NCI-H226 (cell line): ENCODE data around the gene COG6.
A peak's percentile ranks its signal among the peaks of the same experiment; 100 is the strongest.

Source experiments
- DNase-seq: peaks from one replicate; pipeline ENCODE4 v3.0.0-alpha.2; 2015

The COG6 gene

DNA sequence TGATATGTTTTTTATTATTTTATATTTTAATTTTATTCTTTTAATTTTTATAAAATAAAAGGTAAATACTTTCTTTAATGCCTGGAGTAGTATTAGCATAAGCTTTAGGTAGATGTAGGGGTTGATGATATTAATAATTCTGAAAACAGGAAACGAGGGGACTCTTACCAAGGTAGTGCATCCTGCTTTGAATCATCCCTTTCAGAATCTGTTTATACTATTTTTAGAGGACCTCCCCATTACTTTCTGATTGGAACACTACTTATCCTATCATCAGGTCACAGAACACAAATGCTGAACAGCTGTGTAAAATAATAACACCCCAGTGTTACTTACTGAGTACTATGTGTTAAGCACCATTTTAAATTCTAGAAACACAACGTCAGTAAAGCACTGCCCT lies 27.3 kb downstream of the COG6 start:
- DNase-seq: no peak

DNA sequence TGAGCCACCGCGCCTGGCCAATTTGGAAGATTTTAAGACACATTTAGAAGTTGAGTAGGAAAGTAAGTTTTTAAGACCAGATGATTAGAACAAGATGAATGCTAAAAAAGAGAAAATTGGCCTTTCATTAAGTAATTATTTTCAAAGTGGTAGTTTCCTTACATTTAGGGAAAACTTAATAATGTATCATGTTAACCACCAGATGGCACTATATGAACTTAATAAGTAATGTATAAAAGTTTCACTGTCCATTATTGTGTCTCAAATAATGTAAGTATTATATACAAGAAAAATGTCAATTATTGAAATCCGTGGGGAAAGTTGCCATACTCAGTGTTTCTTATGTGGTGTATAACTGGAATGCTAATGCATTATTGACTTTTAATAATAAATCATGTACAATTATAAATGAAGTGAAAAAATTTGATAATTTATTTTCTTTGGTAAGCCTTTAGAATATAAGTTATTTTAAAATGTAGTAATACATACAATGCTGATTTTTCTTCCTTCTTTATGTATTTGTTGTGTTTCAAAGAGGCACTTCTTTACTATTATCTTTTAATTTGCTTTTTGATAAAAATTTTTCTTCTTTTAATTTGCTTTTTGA lies 29.2 kb downstream of the COG6 start:
- peak; percentile 3 for DNase-seq

DNA sequence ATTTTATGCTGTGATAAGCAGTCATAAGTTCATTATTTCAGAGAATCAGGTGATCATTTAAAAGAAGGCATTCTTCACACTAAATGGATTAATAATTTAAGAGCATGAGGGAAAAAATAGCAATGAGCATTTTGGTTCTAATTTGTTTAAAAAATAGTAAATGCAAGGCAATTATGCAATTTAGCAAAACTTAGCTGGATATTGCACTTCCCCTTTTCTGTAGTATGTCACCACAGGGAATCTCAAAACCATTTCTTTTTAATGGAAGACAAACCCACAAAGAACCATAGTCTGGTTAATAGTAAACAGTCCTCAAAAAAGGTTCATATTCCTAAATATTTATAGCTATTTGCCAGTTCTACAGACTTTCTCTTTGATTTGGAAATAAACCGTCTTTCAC lies 30.2 kb downstream of the COG6 start:
- DNase-seq: no peak

DNA sequence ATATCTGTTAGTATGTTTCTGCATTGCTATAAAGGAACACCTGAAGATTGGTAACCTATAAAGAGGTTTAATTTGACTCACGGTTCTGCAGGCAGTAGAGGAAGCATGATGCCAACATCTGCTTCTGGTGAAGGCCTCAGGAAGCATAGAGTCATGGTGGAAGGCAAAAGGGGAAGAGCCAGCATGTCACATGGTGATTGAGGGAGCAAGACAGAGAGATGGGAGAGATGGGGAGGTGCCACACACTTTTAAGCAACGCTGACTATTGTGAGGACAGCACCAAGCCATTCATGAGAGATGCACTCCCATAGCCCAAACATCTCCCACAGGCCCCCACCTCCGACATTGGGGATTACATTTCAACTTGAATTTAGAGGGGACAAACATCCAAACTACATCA lies 32.8 kb downstream of the COG6 start:
- no peak for DNase-seq

DNA sequence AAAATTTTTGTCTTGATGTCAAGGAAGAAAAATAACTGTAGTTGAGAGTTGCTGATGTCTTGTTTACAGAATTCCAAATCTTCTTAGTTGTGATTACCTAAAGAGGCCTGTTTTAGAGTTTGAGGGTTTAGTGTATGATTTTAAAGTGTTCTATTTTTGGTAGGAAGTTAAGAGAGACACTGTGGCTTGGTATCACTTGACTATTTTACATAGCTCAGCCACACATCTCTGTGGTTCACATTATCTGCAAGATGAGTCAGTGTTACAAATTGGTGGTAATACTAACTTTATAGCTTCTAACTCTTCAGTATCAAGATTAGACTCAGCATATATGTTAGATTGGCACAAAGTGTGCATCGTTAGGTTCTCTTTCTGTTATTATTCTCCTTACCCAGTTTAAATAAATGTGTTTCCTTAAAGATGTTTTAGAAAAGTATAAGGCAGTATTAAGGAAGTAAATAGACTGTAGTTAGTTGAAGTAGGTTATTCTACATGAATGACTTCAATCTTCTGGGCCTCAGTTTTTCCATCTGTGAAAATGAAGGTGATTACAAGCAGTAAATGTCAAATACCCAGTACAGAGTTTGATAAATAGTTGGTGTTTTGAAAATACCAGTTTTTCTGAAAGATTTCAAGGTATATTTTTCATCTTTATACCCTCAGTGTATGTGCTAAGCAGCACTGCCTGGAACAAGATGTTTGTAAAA lies 33.4 kb downstream of the COG6 start:
- peak; percentile 12 for DNase-seq

DNA sequence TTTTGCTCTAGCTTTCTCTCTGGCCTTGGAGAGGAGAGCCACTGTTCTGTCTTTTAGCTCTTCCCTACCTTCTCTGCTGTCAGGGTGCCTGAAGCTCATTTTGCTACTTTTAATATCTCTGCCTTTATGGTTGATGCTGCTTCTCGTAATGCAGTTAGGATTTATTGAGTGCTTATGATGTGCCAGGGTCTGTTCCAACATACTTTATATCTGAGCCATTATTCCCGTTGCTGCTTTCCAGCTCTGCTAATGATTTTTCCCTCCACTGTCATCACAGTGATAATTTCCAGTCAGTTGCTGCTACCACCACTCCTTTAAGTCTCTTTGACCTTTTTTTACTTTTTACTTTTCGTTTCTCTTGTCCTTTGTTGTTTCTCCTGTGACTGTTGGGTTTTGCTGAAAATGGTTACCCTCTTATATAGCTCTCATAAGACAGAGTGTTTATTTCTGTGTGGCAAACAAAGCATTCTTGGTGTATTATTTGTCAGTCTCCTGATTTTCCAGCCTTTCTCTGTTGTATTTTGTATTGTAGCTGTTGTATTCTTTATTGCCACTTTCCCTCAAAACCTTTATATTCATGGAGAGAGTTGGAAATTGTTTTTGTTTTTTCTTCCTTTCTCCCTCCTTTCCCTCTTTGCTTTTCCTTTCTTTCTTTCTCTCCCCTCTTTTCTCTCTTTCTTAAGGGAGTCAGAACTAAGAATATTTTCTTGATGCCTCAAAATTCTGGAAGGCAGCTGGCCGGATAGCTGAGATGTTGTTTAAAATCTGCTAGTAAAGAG lies 37.4 kb downstream of the COG6 start:
- DNase-seq: no peak

DNA sequence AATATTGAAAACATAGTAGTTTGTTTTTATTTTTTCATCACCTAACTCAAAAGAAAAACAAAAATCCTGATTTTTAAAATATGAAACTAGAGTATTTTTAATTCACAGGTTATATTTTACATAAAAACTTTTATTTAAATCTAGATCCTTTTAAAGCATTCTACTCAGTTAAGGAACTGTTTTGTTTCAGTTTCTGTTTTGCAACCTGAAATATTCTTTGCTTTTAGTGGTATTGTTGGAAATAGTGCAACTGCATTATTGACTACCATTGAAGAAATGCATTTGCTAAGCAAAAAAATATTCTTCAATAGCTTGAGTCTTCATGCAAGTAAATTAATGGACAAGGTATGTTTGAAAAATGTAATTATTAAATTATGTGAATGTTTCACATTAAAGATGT lies 43.8 kb downstream of the COG6 start:
- no peak for DNase-seq

DNA sequence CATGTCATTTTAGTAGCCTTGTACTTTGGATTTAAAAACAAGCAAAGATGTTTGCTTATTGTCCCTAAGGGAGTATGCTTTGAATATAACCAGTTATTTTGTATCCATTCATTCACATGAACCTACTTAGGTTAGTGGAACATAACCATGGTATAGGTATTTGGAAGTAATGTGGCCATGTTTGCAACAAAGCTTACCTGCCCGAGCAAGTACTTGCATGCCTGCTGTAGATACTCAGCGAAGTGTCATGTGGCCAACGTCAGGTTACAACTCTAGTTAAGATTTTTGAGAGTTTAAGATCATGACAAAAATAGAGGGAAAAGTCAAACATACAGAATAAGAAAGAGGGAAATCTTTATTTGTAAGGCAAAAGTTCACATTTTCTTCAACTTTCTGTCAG lies 57.2 kb downstream of the COG6 start:
- DNase-seq: no peak

DNA sequence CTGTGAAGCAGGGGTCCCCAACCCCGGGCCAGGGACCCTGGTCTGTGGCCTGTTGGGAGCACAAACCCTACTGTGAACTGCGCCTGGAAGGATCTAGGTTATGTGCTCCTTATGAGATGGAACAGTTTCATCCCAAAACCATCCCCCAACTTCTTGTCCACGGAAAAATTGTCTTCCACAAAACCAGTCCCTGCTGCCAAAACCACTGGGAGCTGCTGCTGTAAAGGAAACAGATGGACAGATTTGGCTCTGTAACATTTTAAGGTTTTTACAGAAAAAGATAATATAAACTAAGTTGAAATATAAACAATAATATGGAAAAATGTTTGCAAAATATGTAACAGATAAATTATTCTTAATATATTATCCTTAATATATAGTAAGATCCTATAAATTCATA lies 73.7 kb downstream of the COG6 start:
- DNase-seq: no peak

DNA sequence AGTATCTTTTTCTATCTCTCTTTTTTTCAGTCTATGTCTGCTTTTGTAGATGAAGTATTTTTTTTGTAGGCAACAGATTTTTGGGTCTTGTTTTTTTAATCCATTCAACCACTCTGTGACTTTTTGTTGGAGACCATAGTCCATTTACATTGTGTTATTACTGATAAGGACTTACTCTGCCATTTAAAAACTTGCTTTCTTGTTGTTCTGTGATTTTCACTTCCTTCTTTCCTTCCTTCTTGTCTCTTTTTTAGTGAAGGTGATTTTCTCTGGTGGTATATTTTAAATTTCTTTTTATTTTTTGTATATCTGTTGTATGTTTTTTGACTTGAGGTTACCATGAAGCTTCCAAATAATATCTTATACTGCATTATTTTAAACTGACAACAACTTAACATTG lies 79.5 kb downstream of the COG6 start:
- no peak for DNase-seq

DNA sequence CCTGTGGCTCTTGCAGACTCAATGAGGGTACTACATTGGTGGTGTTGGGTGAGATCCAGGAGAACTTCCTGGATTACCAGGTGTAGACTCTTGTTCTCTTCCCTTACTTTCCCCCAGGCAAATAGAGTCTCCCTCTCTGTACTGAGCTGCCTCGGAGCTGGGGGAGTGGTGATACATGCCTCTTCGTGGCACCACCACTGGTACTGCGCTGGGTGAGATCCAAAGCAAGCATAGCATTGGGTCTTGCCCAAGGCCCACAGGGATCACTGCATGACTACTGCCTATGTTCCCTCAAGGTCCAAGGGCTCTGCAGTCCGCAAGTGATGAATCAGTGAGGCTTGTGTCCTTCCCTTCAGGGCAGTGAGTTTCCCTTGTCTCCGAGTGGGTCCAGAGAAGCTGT lies 81.6 kb downstream of the COG6 start:
- no peak for DNase-seq

DNA sequence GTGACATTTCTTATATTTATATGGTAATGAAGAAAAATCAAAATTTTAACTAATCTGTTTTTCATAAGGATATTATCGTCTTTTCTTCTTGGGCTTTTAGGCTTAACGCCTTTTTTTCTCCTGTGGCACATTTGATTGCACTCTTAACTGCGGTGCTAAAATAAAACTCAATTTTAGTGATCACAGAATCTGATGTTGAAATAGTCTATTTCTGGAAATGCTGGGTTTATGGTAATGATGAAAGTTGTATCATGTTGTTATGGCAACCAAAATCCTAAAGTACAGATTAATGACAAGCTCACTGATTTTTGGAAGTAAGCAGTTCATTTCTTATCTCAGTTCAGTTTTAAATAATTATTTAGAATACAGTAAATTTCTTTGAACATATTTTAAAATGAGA lies 85.3 kb downstream of the COG6 start:
- no peak for DNase-seq

DNA sequence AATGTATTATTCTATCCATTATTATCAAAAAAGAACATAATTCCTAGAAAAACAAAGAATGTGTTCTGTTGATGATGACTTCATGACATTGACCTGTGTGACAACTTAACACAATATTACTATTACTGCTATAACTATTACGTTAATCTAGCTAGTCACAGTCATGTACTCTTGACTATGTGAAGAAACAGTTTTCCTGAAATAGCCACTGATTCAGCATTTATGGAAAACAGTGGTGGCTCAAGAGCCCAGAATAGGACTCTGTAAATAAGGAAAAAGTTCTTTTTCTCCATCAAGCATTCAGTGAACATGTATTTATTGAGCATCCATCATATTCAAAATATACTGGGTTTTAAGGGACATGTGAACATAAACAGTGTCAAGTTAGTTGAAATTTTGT lies 93.5 kb downstream of the COG6 start:
- no peak for DNase-seq

DNA sequence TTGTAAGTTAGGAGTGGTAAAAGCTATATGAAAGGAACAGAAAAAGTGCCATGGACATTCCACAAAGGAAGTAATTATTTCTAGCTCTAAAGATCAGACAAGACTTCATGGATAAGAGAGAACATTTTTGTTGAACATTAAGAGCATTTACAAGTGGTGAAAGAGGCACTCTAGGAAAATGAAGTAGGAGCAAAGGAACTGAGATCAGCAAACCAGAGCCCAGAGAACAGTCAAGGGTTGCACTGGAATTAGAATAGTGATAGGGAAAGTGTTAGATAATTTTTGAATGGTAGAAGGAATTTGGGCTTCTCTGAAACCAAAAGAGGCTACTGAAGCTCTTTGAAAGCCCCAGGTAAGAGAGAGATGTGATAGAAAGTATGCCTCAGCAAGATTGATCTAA lies 94.1 kb downstream of the COG6 start:
- no peak for DNase-seq

DNA sequence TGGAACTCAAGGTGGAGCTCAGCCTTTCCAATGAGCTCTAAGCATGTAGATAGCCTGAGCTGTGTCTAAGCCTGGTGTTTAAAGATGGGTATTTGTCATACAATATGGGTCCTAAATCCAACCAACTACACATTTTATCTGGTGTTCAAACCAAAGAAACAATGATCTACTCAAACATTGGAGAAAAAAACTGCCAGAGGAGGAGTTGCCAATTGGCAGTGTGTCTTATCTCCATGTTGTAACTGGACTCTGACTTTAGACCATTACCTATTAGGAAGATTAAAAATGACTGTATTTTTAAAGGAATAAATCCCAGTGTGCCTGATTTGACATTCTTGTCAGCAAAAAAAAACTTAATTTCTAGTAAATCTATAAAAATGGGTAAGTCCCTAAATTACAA lies 96.3 kb downstream of the COG6 start:
- no peak for DNase-seq

DNA sequence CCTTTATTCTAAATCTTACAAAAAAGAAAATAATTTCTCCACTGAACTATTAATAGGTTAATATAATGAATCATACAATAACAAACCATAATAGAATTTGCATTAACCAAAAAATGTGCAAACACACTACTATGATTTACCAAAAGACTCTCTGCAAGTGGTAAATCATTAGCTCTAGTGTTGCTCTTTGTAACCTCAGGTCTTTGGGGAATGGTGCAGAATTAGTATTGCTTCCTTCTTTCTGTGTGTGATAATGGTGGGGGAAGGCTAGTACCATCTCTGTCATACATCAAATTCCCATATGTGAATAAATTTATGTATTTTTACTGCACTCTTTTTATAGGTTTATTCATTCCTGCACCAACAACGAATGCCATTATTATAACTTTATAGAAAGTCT lies 105.1 kb downstream of the COG6 start:
- DNase-seq: no peak

DNA sequence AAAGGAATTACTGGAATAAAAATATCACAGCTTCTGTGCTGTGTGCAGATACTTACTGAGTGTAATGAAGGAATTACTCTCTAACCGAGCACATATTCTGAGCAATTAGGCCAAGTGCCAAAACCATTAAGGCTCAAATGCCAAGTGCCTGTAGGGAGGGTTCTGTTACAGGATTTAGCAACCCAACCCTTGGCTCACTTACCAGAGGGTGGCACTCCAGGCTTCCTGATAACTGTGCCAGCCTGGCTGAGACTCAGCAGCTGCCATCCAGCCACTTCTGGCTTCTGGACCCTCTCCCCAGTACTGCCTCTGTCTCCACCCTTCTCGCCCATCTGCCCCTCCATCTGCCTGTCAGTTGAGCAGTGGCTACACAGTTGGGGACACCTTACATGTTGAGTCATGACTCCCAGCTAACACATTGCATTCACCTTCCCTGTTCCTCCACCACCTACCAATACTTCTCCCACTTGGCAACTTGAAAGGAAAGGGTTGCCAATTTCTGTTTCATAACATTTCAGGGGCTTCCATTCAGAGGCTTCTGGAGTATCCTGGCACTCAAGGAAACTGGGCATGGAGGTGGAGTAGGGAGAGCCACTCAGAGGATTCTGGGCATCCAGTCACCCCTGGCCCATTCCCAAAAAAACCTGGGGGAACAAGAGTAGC lies 110.5 kb downstream of the COG6 start:
- no peak for DNase-seq

DNA sequence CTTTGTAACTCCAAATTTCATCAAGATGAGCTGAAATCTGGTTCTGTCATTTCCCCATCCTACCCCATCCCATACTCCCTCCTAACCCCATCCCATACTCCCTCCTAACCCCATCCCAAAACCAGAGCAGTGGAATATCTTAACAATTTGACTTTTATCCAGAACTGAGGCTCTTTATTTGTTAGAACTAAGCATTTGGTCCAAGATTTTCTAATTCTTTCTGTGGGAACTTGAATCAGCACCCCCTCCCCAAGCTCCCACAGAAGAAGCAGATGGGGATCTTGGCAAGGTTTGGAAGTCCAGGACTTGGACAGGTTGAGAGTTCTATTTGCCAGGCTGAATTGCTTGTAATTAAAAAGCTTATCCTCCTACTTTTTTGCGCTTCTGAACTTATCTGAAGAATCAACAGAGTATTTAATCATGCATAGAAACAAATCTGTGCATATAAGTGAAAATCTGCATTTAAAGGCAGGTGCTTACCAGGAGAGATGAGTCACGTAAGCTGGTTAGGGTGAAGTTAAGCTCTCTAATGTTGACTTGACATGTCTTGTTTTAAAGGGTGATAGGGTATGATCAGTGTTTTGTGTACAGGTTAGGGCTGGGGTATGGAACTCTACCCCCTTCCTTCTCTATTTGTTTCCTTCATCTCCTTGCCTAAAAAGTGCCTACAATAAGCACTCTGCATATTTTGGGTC lies 111.1 kb downstream of the COG6 start:
- no peak for DNase-seq

DNA sequence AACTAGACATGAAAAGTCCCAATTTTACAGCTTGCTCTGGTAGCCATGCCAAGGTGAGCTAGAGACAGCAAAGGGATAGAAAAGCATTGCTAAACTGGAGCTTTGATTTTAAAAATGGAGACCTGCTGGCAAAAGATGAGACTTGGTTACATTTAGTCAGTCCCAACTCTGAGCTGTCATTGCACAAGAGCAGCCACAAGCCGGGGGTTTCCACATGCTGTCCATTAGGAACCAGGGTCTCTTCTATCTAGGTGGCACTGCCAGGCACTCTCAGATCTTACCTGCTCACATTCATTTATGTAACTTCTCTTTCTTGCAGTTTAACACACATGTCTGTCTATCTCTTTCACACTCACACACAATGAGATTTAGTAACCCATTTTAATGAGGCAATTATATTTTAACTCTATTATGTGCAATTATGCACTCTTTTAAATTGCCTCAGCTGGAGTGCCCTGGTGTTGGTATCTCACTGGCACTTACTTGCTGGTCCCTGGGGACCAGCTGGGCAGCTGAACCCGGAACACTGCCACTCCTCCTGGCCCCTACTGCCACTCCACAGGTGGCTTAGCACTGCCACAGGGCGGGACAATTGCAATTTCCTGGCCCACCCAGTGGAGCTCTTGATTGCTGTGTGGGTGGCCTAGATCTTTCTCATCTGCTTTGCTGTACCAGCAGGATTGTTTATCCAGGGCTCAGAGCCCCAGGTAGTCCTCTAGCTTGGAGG lies 112.5 kb downstream of the COG6 start:
- no peak for DNase-seq

DNA sequence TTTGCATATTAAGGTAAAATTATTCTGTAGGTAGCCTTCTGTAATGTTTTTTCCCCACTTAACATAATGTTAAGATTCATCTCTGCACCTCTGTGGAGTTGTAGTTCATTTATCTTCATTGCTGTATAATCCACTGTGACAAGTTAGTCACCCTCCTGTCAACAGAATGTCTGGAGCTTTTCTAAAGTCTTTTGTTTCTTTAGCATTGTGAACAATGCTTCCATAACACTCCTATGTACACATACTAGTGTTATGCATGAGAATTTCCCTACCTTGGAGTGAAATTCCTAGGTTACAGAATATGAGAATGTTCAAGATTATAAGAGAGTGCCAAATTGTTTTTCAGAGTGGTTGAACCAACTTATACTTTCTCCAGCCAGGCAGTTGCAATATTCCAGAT lies 113.5 kb downstream of the COG6 start:
- DNase-seq: no peak

DNA sequence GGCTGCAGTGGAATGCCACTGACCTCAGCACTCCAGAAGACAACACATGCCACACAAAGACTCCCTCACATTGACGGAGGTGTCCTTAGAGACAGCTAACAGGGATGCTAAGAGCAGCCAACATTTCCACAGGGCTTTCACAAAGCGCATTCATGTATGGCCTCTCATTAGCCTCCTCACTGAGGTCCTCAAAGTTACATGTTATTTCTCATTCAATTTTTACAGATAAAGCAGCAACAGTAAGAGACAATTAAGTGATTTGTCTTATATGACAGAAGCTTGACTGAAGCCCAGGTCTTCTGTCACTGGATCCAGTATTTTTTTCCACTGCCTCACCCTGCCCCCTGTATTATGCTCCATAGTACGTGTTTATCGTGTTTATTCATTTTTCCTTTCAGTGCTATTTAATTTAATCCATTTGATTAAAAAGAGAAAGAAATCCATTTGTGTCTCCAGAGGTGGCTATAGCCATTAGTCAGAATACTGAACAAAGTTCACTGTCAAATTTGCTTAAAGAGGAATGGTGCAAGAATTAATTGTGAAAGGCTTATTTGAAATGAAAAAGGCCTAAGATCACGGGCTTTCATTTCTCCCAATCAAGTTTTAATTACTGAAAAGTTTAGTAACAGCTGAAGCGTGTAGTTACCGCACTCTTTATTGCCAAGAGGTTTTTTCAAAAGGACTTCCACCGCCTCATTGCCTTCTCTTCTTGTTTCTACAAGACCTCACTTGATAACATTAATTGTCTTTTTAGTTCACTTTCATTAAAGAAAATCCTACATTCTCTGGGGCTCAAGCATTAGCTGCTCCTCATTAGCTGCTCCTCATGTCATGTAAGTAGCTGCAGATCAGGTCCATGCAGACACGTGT lies 115.0 kb downstream of the COG6 start:
- DNase-seq: no peak

DNA sequence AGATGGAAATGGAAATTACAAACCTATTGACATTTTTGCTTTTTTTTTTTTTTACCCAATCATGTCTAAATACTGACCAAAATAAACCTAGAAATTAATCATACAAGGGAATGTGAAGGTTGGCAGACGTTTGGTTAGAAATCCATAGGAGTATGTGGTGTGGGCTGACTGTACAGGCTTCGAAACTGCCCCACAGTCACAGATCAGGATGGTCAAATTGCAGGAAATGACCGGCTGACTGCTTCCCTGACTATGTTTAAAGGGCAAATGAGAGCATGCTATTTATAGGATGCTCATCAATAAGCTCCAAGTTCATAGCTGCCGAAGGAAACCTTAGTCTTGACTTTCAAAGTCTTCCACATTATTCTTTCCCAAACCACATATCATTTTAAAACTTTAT lies 118.4 kb downstream of the COG6 start:
- DNase-seq: no peak
